ENCODE results near the gene INTS6.

The INTS6 gene

DNA sequence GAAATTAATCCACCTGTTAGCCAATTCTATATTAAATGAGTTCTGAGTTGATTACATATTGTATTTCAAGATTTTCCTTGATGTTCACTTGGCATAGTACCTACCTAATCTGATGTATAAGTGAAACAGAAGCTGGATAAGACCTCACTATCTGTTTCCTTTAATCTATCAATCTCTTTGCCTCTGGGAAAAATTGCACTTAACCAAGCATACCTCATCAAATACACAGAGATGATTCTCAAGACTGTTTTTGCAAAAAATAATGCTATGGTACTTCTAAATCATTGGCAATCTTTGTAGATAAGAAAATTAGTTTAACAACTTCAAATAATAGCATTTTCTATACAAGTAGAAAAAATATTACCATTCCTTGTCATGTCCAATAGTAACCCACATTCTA is 58.1 kb downstream of the INTS6 start:
- DNase-seq (ENCODE audit: low read depth), result no peak
- TF ChIP-seq, protein P1, sequence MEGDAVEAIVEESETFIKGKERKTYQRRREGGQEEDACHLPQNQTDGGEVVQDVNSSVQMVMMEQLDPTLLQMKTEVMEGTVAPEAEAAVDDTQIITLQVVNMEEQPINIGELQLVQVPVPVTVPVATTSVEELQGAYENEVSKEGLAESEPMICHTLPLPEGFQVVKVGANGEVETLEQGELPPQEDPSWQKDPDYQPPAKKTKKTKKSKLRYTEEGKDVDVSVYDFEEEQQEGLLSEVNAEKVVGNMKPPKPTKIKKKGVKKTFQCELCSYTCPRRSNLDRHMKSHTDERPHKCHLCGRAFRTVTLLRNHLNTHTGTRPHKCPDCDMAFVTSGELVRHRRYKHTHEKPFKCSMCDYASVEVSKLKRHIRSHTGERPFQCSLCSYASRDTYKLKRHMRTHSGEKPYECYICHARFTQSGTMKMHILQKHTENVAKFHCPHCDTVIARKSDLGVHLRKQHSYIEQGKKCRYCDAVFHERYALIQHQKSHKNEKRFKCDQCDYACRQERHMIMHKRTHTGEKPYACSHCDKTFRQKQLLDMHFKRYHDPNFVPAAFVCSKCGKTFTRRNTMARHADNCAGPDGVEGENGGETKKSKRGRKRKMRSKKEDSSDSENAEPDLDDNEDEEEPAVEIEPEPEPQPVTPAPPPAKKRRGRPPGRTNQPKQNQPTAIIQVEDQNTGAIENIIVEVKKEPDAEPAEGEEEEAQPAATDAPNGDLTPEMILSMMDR (IDR thresholded peaks at IDR 0.05; ENCODE audit: insufficient read depth, low read depth, low read length, missing control alignments), result no peak

DNA sequence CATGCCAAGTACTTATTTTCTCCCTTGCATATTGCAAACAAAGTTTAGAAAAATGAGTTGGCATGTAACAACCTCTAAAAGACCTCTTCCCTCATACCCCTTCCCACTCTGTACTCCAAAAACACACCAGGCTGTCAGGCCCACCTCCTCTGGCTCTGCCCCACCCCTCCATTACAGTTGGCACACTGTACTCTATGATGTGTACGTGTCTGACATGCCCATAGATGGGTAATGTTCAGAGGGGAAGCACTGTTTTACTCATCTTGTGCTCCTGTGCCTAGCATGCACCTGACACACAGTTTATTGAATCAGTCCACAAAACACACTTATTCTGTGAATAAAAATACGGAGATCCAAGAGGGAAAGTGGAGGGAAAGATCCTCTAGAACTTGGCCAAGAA is 67.7 kb downstream of the INTS6 start:
- DNase-seq (ENCODE audit: low read depth), result no peak
- TF ChIP-seq, protein P1 (IDR thresholded peaks at IDR 0.05; ENCODE audit: insufficient read depth, low read depth, low read length, missing control alignments), result no peak
- no peak overlapping the region for H3K4me3 ChIP-seq (ENCODE audit: low read depth, low read length)

More for the DNA sequence above, 58.1 kb downstream of the INTS6 start:
- H3K4me3 ChIP-seq (ENCODE audit: low read depth, low read length), result no peak overlapping the region

DNA sequence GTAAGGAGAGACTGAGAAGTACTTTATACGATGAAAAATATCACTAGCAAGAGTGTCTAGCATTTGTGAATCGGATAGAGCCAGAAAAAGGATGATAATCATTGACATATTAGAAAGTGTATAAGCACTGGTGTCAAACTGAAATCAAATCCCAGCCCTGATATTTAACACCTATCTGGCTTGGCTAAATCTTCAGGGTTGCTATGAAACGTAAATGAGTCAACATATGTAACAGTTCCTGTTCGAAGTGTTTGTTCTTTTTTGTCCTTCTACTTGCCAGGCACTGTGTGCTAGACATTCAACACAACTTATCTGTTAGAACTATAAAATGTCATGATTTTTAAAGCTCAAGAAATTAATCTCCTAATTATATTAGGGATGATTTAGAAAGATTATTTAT is 72.6 kb downstream of the INTS6 start:
- TF ChIP-seq, protein P1 (IDR thresholded peaks at IDR 0.05; ENCODE audit: insufficient read depth, low read depth, low read length, missing control alignments), result no peak

DNA sequence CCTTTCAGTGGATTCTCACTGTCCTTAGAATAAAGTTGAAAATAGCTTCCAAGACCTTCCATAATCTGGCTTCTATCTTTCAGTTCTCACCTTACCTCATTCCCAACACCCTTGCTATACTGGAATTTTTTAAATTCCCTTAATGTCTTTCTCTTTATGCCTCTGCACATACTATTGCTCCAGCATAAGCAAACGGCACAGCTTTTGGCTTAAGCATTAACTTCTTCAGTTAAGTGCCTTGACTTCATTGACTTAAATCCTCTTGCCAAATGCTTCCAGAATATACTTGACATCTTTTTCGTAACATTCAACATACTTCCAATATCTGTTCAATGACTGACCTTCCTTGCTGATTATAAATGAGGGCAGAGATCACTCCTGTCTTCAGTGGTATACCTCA is 79.4 kb downstream of the INTS6 start:
- H3K4me3 ChIP-seq (ENCODE audit: low read depth, low read length), result no peak overlapping the region
- DNase-seq (ENCODE audit: low read depth), result no peak
- TF ChIP-seq, protein P1 (IDR thresholded peaks at IDR 0.05; ENCODE audit: insufficient read depth, low read depth, low read length, missing control alignments), result no peak

More for the DNA sequence above, 72.6 kb downstream of the INTS6 start:
- DNase-seq (ENCODE audit: low read depth), result no peak
- H3K4me3 ChIP-seq (ENCODE audit: low read depth, low read length), result no peak overlapping the region

DNA sequence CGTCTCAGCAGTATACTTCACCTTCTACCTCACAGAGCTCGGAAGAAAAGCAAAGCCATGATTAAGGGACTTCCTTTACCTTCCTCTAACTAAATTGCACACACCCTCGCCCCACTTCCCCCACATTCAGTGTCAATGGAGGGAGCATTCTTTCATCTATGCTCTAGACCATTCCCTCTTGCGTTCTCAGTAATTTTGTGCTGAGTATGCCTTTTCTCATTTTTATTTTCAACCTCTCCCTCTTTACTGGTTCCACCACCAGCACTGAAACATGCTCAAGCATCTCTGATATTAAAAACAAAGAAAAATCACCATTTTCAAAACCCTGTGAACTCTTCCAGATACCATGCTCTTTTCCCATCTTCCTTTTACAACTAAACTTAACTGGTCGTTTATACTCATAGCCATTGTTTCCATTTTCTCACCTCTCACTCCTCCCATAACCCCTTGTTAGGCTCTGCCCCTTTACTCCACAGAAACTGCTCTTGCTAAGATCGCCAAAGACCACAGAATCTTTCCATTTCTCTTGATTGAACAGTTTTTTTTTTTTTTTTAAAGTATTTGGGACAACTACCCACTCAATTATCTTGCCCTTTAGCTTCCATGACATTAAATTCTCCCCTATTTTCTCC is 81.0 kb downstream of the INTS6 start:
- no peak for DNase-seq (ENCODE audit: low read depth)
- H3K4me3 ChIP-seq (ENCODE audit: low read depth, low read length), result no peak overlapping the region
- TF ChIP-seq, protein P1 (IDR thresholded peaks at IDR 0.05; ENCODE audit: insufficient read depth, low read depth, low read length, missing control alignments), result no peak

DNA sequence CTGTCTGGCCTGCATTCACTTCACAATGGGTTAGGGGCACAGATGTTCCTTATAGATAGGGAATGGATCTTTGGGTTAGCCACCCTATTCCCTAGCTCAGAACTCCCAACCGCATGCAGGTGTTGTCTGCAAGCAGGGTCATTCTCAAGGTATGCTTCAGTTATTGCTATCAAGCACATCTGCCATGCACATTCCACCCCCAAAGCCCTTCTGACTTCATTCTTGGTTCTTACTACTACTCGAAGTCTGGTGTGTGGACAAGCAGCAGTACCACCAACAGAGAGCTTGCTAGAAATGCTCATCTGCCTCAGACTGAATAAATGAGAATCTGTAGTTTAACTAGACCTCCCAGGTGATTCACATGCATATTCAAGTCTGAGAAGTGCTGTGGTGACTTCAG is 82.0 kb downstream of the INTS6 start:
- no peak overlapping the region for H3K4me3 ChIP-seq (ENCODE audit: low read depth, low read length)
- DNase-seq (ENCODE audit: low read depth), result no peak
- TF ChIP-seq, protein P1 (IDR thresholded peaks at IDR 0.05; ENCODE audit: insufficient read depth, low read depth, low read length, missing control alignments), result no peak

DNA sequence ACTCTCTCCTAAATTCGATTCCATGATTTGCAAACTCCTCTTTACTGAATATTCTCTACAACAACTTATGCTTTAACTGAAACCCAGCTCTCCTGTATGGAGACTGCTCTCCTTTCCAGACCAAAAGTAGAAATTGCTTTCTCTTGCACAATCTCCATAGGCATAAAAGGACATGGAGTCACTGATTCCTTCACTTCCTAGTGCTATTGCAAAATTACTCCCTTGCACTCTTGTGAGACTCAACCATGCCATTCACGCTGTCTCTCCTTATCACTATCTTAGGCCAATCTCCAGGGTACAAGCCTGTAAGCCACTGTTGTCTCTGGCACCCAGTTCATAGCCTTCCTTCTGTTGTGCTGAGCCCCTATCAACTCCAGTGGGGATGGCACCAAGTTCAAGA is 82.7 kb downstream of the INTS6 start:
- no peak for DNase-seq (ENCODE audit: low read depth)
- TF ChIP-seq, protein P1 (IDR thresholded peaks at IDR 0.05; ENCODE audit: insufficient read depth, low read depth, low read length, missing control alignments), result no peak

More for the DNA sequence above, 82.7 kb downstream of the INTS6 start:
- H3K4me3 ChIP-seq (ENCODE audit: low read depth, low read length), result no peak overlapping the region

Data from GM12865 (cell line).